ENCODE results near the gene SRP14.
A peak's percentile ranks its signal among the peaks of the same experiment; 100 is the strongest.

SRP14 gene

GRCh38 chr15:40067921-40068624 lies 29.1 kb upstream of the SRP14 start:
- DNase-seq = no peak

DNA sequence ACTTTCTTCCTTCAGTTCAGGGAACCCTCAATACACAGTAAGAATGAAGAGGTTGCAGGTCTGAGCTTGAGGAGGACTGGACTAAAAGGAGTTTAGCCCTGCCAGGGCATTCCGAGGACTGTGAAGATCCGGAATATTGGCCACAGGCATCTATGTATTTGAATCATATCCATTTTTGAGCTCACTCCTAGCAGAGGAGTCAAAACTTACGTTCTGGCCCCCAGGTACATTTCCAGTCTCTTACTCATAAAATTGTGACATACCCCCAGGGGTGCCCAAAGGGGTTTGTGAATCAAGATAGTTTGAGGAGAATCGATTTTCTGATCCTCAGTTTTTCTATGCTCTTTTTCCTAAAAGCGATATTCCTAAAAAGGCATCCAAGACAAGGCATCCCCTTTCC lies 27.6 kb upstream of the SRP14 start:
- peak; percentile 14 for DNase-seq

DNA sequence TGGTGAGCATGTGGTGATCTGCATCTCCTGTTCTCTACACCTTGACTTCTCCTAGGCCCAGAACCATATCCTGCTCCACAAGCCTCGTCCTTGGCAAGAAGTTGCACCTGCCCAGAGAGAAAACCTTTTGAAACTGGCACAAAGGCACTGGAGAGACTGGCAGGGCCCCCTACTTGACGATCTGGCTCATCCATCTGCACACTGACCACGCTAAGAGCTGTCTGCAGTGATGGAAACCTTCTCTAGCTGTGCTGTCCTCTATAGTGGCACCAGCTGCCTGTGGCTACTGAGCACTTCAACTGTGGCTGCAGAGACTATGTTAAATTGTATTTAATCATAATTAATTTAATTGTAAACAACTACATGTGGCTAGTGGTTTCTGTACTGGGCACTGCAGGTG lies 26.2 kb upstream of the SRP14 start:
- DNase-seq = peak; percentile 43

- no peak for DNase-seq
Measured at GRCh38 chr15:40064231-40064894, 25.4 kb upstream of the SRP14 start.

DNA sequence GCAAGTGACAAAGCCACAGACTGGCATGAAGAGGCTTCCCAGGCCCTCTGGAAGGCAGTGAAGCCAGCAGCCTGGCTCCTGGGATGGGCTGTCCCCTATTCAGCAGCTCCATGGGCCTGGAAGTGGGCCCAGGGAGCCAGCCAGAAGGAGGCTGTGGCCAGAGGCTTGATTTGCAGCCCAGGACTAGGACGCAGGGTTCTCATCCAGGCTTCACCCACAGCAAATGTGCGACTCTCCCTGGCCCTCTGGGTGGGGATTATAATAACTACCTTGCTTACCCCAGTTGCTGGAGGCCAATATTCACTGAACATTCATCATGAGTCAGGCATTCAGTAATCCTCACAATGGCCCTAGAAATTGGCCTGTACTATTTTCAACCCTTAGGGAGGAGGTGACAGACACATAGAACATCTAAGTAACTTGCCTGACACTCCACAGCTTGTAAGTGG lies 24.6 kb upstream of the SRP14 start:
- no peak for DNase-seq

DNA sequence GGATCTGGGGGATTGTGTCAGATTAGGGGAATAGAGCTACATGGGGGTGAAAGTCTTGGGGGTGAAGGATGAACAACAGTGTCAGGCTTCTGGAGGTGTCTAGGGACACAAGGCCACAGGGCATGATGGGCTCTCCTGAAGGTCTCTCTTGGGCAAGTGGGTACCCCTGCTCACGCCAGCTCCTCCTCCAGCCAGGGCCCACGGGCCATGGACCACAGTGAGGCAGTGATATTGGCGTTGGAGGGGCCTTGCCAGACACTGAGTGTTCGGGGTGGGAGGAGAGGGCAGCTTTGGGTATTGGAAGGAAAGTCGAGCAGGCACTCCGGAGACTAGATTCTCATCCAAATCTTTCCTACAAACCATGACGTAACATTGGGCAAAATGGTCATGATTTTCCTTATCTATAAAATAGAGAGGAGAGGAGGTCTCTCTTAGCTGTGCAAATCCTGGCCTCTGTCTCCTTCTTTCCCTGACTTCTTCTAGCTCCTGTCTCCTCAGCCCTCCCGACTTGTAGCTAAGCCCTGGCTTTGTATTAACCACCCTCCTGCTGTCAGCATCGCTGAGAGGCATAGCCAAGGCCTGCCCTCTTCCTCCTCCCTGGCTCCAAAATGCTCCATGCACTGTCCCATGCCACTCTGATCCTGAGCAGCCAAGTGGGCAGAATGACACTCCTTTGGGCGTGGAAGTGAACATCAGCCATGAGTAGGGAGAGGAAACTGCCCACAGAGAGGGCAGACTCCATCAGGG lies 24.0 kb upstream of the SRP14 start:
- no peak for DNase-seq

DNA sequence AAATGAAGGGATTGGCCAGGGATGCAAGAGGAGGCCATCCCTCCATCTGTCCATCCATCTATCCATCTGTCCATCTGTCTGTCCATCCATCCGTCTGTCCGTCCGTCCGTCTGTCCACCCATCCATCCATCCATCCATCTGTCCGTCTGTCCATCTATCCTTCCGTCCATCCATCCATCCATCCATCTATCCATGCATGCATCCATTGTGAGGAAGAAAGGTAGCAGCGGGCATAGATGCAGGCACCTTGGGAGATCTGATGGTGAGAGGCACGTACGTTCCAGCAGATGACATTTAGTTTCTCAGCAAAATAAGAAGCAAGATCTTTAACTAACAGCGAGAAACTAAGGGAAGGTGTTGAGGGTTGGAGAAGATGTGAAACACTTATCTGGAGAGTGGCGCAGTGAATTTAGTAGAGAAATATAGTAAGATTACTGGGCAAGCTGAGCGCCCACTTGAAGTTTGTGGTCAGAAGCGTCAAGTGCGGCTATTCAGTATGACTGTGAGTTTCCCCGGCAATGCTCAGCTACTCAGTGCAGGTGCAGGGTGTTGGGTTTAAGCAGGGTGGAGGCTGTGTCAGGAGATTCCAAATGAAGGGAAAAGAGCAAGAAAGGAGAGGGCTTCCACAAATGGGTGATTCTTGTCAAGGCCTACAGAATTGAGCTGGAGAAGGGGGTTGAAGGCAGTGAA lies 22.4 kb upstream of the SRP14 start:
- DNase-seq = peak; percentile 74

DNA sequence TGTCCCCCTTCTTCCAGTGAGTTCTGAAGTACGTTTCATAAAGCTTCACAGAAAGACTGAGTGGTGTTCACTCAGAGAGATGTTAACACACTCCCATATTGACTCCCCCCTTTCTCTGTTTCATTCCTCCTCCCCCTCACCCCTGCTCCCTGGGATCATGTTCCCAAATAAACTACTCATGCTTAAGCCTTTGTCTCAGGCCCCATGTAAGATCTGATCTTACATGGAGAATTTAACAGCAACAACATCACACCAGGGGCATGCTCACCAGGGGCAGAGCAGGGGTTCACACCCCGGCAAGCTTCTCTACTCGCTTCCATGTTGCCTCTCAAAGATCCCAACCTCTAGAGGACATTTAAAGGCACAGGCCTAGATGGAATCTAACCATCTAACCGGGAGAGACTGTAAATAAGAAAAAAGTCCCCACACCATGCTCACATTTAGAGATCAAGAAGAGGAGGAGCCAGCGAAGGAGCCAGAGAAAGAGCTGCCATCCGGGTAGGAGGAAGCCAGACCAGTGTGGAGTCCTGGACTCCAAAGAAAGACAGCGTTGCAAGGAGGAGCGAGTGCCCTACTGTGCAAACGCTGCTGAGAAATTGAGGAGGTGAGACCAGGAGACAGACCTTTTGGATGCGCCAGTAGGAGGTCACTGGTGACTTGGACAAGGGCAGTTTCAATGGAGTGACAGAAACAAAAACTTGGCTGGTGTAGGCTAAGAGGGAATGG lies 21.4 kb upstream of the SRP14 start:
- DNase-seq = no peak

GRCh38 chr15:40059821-40060220 lies 20.8 kb upstream of the SRP14 start:
- no peak for DNase-seq

DNA sequence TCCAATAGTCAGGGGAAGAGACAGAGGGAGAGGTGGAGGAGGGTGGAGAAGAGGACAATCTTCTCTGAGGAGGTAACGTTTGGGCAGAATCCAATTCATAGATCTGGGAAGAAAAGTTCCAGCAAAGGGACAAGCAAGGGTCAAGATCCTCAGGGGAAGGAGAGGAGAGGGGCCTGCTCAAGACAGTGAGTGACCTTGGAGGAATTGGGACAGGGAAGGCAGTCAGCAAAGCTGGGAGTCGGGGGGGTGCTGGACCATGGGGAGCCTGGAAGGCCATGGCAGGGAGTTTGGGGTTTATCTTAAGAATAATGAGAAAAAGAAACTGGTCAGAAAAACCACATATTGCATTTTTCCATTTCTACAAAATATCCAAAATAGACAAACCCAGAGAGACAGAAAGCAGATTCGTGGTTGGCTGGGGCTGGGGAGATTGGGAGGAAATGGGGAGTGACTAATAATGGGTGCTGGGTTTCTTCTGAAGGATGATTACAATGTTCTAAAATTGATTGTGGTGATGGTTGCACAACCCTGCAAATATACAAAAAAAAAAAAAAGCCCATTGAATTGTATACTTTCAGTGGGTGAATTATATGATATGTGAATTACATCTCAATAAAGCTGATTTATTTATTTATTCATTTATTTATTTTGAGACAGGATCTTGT lies 19.6 kb upstream of the SRP14 start:
- DNase-seq = no peak

DNA sequence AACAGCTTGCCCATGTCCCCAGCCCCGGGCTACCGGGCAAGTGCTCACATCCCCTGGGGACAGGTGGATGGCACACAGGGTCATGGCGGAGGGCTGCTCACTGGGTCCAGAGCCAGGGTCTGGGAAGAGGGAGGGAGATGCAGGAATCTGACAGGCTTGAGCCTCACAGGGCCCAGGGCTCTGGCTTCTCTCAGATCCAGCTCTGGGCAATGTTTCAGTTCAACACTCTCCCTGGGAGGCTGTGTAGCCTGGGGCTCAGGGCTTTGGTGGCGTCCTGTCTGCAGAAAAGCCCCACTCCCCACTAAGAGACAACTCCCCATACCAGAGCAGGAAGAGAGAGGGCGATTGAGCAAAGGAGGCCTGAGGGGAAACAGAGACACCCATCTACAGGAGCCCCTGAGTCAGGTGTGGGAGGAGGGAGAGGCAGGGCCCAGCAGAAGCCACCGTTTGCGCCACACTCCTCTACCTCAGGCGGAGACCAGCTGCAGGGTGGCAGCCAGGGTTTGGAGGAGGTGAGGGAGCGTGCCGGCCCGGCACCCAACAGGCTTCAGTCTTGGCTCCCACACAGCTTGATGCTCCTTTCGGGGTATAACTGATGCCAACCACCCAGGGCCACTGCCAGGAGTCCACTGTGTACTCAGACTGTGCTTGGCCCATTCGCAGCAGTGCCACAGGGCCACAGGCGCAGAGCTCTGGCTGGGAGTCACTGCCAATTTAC lies 16.8 kb upstream of the SRP14 start:
- DNase-seq = no peak

GRCh38 chr15:40054855-40055575 lies 16.0 kb upstream of the SRP14 start:
- peak; percentile 34 for DNase-seq

DNA sequence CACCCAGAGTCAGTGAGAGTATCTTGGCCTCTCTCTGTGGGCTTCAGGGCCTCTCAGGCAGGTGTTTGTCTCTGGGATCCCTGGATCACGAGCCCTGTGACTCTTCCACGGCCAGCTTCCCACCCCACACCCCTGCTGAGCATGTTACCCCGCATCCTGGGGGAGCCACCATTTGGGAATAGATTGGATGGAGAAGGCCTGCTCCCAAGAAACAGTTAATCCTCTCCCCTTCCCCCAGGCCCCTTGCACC lies 15.5 kb upstream of the SRP14 start:
- DNase-seq = no peak

DNA sequence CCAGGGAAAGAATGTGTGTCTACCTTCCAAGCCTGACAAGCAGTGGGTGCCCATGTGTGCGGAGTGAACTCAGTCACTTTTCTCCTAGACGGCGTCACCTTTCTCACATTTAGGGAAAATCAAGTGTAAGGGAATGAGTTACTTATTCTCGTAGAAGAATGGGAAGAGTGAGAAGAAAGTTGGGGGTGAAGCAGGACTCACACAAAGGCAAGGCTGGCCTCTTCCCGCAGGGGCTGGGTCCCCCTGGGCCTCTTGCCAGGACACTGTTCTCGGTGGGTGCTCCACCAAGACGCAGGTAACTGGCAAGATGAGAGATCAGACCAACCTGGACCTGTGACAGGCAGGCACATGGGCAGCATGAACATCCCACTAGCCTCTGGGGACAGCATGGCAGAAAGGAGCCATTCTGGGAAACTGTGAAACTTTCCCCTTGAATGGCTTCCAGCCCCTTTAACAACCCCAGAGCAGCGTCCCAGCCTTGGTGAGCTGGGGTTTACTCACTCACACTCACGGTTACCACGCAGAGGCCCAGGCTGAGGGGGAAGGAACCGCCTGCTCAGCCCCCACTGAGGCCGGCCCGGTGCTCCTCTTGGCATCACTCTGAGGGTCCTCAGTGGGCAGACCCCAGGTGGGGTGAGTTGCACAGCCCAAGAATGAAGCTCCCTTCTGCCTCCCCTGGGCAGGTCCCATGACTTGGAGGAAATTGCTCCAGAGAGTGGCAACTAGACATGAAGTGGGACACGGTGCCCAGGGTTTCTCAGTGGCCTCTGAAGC lies 15.0 kb upstream of the SRP14 start:
- no peak for DNase-seq

DNA sequence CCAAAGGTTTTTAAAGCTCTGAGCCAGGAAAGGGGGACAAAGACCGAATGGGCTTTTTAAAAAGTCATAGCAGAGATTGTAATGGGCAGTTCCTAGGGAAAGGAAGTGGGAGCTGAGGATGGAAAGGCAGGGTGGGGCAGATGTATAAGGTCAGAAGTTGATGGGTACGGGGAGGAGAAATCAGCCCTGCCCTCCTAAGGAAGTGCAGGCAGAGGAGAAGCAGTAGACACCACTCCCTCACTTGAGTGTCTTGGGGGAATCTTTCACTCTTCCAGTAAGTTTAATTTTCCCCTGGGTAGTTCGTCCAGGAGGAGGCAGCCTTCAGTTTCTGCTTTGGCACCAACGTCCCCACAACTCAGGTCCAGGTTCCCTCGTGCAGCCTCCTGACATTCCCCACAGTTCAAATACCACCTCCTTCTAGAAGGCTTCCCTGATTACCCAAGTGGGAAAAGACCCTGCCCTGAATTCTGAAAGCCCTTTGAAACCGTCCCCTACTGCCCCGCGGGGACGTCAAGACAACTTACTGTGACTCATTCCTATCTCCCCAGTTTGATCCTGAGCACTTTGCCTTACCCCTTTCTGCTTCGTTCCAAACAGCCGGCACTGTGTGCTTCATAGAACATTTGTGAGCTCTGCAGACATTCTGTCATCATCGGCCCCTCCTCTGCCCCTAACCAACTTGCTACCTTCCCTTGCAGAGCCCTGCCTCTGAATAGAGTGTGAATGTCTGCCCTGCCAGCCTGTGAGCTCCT lies 14.3 kb upstream of the SRP14 start:
- DNase-seq = no peak

DNA sequence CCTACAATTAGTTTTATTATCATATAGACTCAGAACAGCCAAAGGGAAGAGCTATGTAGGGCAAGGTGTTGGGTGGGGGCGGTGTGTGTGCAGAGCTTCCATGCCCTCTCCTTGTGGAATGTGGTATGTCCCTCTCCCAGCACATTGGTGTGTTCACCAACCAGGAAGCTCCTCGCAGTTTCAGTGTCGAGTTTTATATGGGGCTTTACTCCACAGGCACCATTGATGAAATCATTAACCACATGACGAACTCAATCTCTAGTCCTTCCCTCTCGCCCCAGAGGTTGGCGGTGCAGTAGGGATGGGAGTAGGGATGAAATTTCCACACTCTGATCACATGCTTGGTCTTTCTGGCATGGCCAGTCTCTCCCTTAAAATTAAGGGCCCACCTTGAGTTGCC lies 13.6 kb upstream of the SRP14 start:
- no peak for DNase-seq

- no peak for DNase-seq
Measured at GRCh38 chr15:40051616-40052415, 12.8 kb upstream of the SRP14 start.

DNA sequence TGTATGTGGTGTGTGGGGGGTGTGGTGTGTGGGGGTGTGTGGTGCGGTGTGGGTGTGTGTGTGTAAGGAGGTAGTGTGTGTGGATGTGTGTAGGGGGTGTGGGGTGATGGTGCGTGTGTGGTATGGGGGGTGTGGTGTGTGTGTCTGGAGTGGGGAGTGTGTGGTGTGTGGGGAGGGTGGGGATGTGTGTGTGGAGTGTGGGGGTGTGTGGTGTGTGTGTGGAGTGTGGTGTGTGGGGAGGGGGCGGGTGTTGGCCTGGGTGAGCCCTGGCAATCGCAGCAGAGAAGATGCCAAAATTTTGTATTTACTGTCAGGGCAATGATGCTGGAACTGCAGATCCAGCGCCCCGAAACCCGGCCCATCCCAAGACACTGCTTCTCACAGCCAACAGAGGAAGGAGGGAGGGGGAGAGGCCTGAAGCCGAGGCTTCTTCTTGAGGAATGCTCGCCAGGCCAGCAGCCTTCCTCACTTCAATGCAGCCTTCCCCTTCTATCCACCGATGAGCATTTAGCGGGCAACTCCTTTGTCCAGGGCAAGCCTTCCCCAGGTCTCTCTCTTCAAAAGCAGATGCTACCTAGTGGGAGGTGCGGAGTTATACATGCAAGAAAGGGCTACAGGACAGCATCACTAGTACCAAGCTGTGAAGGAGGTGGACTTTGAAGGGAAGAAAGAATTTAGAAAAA lies 11.9 kb upstream of the SRP14 start:
- DNase-seq = no peak
